GM18909 (cell line): ENCODE data around the gene POF1B.

Experiments
- ATAC-seq: cut with Tn5 transposase; IDR thresholded peaks from one replicate; pipeline ENCODE4 v1.9.1; 2021; ENCODE audit warnings: mild to moderate bottlenecking; ENCODE audit not compliant: unreplicated experiment, poor library complexity

POF1B gene

DNA sequence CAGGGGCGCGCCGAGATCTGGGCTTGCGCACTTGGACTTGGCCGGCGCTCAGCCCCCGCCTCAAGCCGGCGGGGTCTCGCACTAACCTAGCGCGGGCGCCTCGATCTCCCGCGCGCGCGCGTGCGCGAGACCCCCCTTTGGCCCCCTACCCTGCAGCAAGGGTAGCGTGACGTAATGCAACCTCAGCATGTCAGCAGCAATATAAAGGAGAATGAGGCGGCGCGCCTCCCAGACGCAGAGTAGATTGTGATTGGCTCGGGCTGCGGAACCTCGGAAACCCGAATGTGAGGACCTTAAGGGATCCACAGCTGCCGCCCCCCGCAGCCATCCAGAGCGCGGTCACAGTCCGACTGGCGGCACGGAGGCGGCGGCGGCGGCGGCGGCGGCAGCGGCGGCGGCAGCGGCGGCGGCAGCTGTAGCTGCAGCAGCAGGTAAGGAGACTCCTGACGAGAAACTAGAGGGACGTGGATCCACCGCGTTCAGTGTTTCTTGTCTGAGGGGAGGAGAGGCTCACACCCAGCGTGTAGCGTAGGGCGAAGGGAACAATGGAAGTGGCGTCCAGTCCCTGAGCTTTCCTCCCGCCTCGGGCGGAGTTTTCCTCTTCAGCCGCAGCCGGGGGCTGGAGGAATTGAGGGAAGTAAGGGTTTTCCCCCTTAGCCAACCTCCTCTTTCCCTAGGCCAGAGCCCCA, 135.6 kb downstream of the POF1B start, which contains the start of the genes SATL1 and ZNF711:
Gene SATL1 (minus strand): TSS at position 19 of the 689 bp plus-strand sequence. CDS start 134,811 bp downstream, outside the sequence.
Gene ZNF711 (plus strand): TSS at position 231 of the 689 bp plus-strand sequence. CDS start 3,582 bp downstream, outside the sequence.
- ATAC-seq, result peak; percentile 64

DNA sequence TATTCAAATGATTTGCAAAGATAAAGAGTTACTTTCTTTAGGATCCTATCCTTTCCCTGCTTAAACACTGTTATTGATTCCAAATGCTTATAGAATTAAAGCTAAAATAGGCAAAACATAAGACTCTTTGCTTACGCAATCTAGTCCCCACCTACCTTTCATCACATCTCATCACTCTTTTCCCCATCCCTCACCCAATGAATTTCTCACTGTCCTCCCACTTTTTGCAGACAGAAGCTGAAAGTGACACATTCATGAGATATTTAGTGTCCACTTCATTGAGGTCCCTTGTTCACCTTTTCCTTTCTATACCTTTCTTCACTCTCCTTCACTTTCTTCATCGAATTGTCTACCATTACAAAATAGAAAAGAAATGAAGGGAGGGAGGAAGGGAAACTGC, 136.3 kb downstream of the POF1B start:
- ATAC-seq, result no peak
